H9 (cell line): ENCODE data around the gene PIK3CG. TPM values are rescaled to one million over a fixed set of nuclear protein-coding genes. Genes with fewer than 3 reads are reported as not detected.

ENCODE experiments used
- DNase-seq: peaks from one replicate; pipeline ENCODE4 v3.0.0-alpha.2; 2017
- H2AFZ ChIP-seq: one replicate; pipeline ENCODE4 v1.6.1; 2013; ENCODE audit warnings: mild to moderate bottlenecking, low read length, control low read depth, moderate library complexity
- H2AK5ac ChIP-seq: 2 replicates; pipeline ENCODE4 v1.6.1; 2013; ENCODE audit warnings: low read length, control low read depth, mixed read lengths; ENCODE audit not compliant: insufficient read length
- H2BK120ac ChIP-seq: one replicate; pipeline ENCODE4 v1.6.1; 2013; ENCODE audit warnings: low read depth, mild to moderate bottlenecking, low read length, control low read depth, inconsistent platforms; ENCODE audit not compliant: poor library complexity, severe bottlenecking
- H2BK12ac ChIP-seq: 2 replicates; pipeline ENCODE4 v1.6.1; 2013; ENCODE audit warnings: low read length, control low read depth, mixed read lengths, low read depth; ENCODE audit not compliant: insufficient read length
- H2BK15ac ChIP-seq: 2 replicates; pipeline ENCODE4 v1.6.1; 2013; ENCODE audit warnings: low read depth, low read length, control low read depth
- H2BK20ac ChIP-seq: one replicate; pipeline ENCODE4 v1.6.1; 2013; ENCODE audit warnings: low read depth, mild to moderate bottlenecking, low read length, control low read depth, inconsistent platforms; ENCODE audit not compliant: poor library complexity, severe bottlenecking
- H2BK5ac ChIP-seq: 2 replicates; pipeline ENCODE4 v1.6.1; 2013; ENCODE audit warnings: low read length, control low read depth, mixed read lengths; ENCODE audit not compliant: insufficient read length
- H3K14ac ChIP-seq: 2 replicates; pipeline ENCODE4 v1.6.1; 2013; ENCODE audit warnings: low read length, control low read depth; ENCODE audit not compliant: insufficient read depth
- H3K18ac ChIP-seq: 2 replicates; pipeline ENCODE4 v1.6.1; 2013; ENCODE audit warnings: low read depth, mild to moderate bottlenecking, mixed read lengths, low read length, control low read depth; ENCODE audit not compliant: insufficient read length
- H3K23ac ChIP-seq: 2 replicates; pipeline ENCODE4 v1.6.1; 2013; ENCODE audit warnings: low read length, control low read depth, mixed read lengths, low read depth; ENCODE audit not compliant: insufficient read length
- H3K23me2 ChIP-seq: 2 replicates; pipeline ENCODE4 v1.6.1; 2013; ENCODE audit warnings: low read depth, mild to moderate bottlenecking, mixed read lengths, low read length, control low read depth; ENCODE audit not compliant: insufficient read length, poor library complexity, severe bottlenecking
- H3K27ac ChIP-seq: 2 replicates; pipeline ENCODE4 v1.5.1; 2013; ENCODE audit warnings: low read length, control low read depth, mixed read lengths, low read depth; ENCODE audit not compliant: insufficient read length
- H3K27me3 ChIP-seq: 2 replicates; pipeline ENCODE4 v1.6.1; 2013; ENCODE audit warnings: low read length, control low read depth, inconsistent platforms; ENCODE audit not compliant: insufficient read depth
- H3K4ac ChIP-seq: 2 replicates; pipeline ENCODE4 v1.6.1; 2013; ENCODE audit warnings: low read depth, mild to moderate bottlenecking, control low read depth, inconsistent platforms, low read length, moderate library complexity
- H3K4me1 ChIP-seq: 2 replicates; pipeline ENCODE4 v1.6.1; 2013; ENCODE audit warnings: low read length, control low read depth, inconsistent platforms; ENCODE audit not compliant: insufficient read depth
- H3K4me2 ChIP-seq: 2 replicates; pipeline ENCODE4 v1.6.1; 2013; ENCODE audit warnings: low read length, control low read depth, mixed read lengths; ENCODE audit not compliant: insufficient read length, insufficient read depth
- H3K56ac ChIP-seq: 2 replicates; pipeline ENCODE4 v1.6.1; 2013; ENCODE audit warnings: low read depth, mild to moderate bottlenecking, mixed read lengths, low read length, control low read depth; ENCODE audit not compliant: insufficient read length
- H3K79me1 ChIP-seq: 2 replicates; pipeline ENCODE4 v1.6.1; 2013; ENCODE audit warnings: low read depth, mild to moderate bottlenecking, moderate library complexity, low read length, control low read depth, inconsistent platforms; ENCODE audit not compliant: insufficient read depth, poor library complexity, severe bottlenecking
- H3K79me2 ChIP-seq: 2 replicates; pipeline ENCODE4 v1.6.1; 2013; ENCODE audit warnings: low read length, control low read depth, inconsistent platforms; ENCODE audit not compliant: insufficient read depth
- H3K9ac ChIP-seq: 2 replicates; pipeline ENCODE4 v1.6.1; 2013; ENCODE audit warnings: low read length, control low read depth, mixed read lengths; ENCODE audit not compliant: insufficient read length; ENCODE audit errors: extremely low read depth
- H3K9me3 ChIP-seq: one replicate; pipeline ENCODE4 v1.6.1; 2013; ENCODE audit warnings: low read depth, low read length, inconsistent platforms; ENCODE audit not compliant: control insufficient read depth
- H3T11ph ChIP-seq: one replicate; pipeline ENCODE4 v1.6.1; 2013; ENCODE audit warnings: mild to moderate bottlenecking, low read length, control low read depth, inconsistent platforms
- H4K20me1 ChIP-seq: one replicate; pipeline ENCODE4 v1.6.1; 2013; ENCODE audit not compliant: control insufficient read depth, insufficient read length, insufficient read depth
- H4K5ac ChIP-seq: 2 replicates; pipeline ENCODE4 v1.6.1; 2013; ENCODE audit warnings: low read depth, mild to moderate bottlenecking, mixed read lengths, low read length, control low read depth; ENCODE audit not compliant: insufficient read length
- H4K8ac ChIP-seq: replicated peaks from 2 replicates; pipeline ENCODE4 v1.6.1; 2013; ENCODE audit warnings: low read length, control low read depth, mixed read lengths, low read depth; ENCODE audit not compliant: insufficient read length
- H4K91ac ChIP-seq: 2 replicates; pipeline ENCODE4 v1.6.1; 2013; ENCODE audit warnings: low read depth, mild to moderate bottlenecking, moderate library complexity, mixed read lengths, low read length, control low read depth; ENCODE audit not compliant: insufficient read length
- H3K27ac Mint-ChIP-seq, 3 experiments: 2 replicates in 2 of 3; 3 replicates in 1 of 3; pipeline ENCODE4 v1.8.0; 2020 to 2021; ENCODE audit warnings: mixed read lengths in 3 of 3, mild to moderate bottlenecking in 1 of 3, moderate library complexity in 1 of 3
- H3K27me3 Mint-ChIP-seq: 2 replicates; pipeline ENCODE4 v1.8.0; 2021; ENCODE audit warnings: low read depth, mild to moderate bottlenecking, moderate library complexity, mixed read lengths
- H3K36me3 Mint-ChIP-seq, 3 experiments: 2 replicates in 2 of 3; 3 replicates in 1 of 3; pipeline ENCODE4 v1.8.0; 2020 to 2021; ENCODE audit warnings: low read depth in 3 of 3, mixed read lengths in 3 of 3; ENCODE audit not compliant: insufficient read depth in 1 of 3
- H3K4me1 Mint-ChIP-seq, 2 experiments: 2 replicates each; pipeline ENCODE4 v1.8.0; 2020; ENCODE audit warnings: mixed read lengths in 2 of 2
- H3K4me3 Mint-ChIP-seq, 2 experiments: 2 replicates in 1 of 2; 3 replicates in 1 of 2; pipeline ENCODE4 v1.8.0; 2020 to 2021; ENCODE audit warnings: mild to moderate bottlenecking in 2 of 2, mixed read lengths in 2 of 2, moderate library complexity in 1 of 2
- H3K9me3 Mint-ChIP-seq, 2 experiments: 2 replicates in 1 of 2; 3 replicates in 1 of 2; pipeline ENCODE4 v1.8.0; 2020; ENCODE audit warnings: mild to moderate bottlenecking in 2 of 2, mixed read lengths in 2 of 2, moderate library complexity in 1 of 2
- CTCF ChIP-seq: fragments of 200-600 bp; sonication (generic); conservative IDR thresholded peaks from 3 replicates; pipeline ENCODE4 v1.8.0; 2021; ENCODE audit warnings: antibody characterized with exemption, mild to moderate bottlenecking
- WGBS: extraction: QIAGEN DNeasy Blood & Tissue Kit; methylation state at CpG from one replicate; pipeline ENCODE4 v1.1.7; 2013; ENCODE audit warnings: missing lambda C conversion rate, low lambda C conversion rate, mixed read lengths; ENCODE audit not compliant: insufficient read length; ENCODE audit errors: extremely low coverage; 5-methylcytosine and 5-hydroxymethylcytosine counted together
- total RNA-seq: library from RNA; stranded (reverse); gene quantifications from 2 replicates; pipeline ENCODE4 v1.2.1, GENCODE V29; 2021

Gene PIK3CG
- total RNA-seq, 1 experiment from 2014 or later = not detected

DNA sequence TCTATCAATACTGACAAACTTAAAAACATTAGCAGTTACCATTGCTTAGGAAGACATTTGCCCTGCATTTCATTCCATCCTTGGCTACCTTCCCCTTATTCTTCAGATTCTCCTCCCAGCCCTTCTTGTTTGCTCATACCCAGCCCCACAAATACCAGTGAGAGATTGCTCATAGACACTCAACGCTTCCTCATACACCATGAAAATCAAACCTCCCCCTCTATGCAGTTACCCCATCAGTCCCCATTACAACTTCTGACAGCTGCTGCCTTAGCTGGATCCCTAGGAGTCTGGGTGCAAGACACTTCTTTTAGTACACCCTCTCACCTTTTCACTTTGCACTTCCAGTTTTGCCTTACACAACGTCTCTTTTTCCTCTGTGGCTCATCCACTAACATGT lies 28.3 kb upstream of the PIK3CG start:
- Mint-ChIP-seq H3K9me3 (no peaks in the 10 kb centered on the region), H3K27me3 (no peaks in the 10 kb centered on the region), H3K27ac (no peak overlapping the region), H3K4me1 (peaks cover 14 to 20% of the 10 kb centered on the region in 2 experiments), H3K4me3 (no peak overlapping the region), H3K36me3 (no peaks in the 10 kb centered on the region; a peak in 2 of 7 replicates)
- no peaks in the 10 kb centered on the region for H3K23me2 ChIP-seq
- H3K4ac ChIP-seq = no peak overlapping the region
- no peak overlapping the region for H3K27ac ChIP-seq
- no peak overlapping the region for H3K4me2 ChIP-seq
- no peaks in the 10 kb centered on the region for H3K4me1 ChIP-seq
- no peaks in the 10 kb centered on the region for H3K9me3 ChIP-seq
- no peak overlapping the region for H4K91ac ChIP-seq
- H2AFZ ChIP-seq = no peak overlapping the region
- TF ChIP-seq CTCF = no peak
- no peak overlapping the region for H4K8ac ChIP-seq
- no peak overlapping the region for H4K5ac ChIP-seq
- no peak overlapping the region for H2BK20ac ChIP-seq
- no CpG with 5 or more reads among the region's 2 CpGs for WGBS
- H3K79me2 ChIP-seq = no peaks in the 10 kb centered on the region
- H3K14ac ChIP-seq = no peak overlapping the region
- no peak overlapping the region for H3K56ac ChIP-seq
- no peak overlapping the region for H3K23ac ChIP-seq
- H4K20me1 ChIP-seq = no peaks in the 10 kb centered on the region
- no peak for DNase-seq
- no peak overlapping the region for H2BK5ac ChIP-seq
- no peak overlapping the region for H3T11ph ChIP-seq
- H3K27me3 ChIP-seq = no peaks in the 10 kb centered on the region
- no peak overlapping the region for H2BK15ac ChIP-seq
- no peak overlapping the region for H2BK120ac ChIP-seq
- H2AK5ac ChIP-seq = no peak overlapping the region
- H3K18ac ChIP-seq = no peak overlapping the region
- no peak overlapping the region for H2BK12ac ChIP-seq
- H3K9ac ChIP-seq = no peak overlapping the region
- H3K79me1 ChIP-seq = no peaks in the 10 kb centered on the region
